PFSK-1 (cell line): Measurements from ENCODE around the gene IL10.

Experiments used
- POLR2AphosphoS5 ChIP-seq: IDR thresholded peaks from 2 replicates; pipeline ENCODE4 v1.6.1; 2012; ENCODE audit warnings: low read depth, mild to moderate bottlenecking, control low read depth, low read length, moderate library complexity
- REST ChIP-seq, 2 experiments: IDR thresholded peaks; 2 replicates each; pipeline versions ENCODE4 v1.6.1 to v1.8.0; 2011 to 2012; ENCODE audit warnings: low read depth in 2 of 2, low read length in 2 of 2, control low read depth in 1 of 2, inconsistent platforms in 1 of 2, mild to moderate bottlenecking in 1 of 2, moderate library complexity in 1 of 2; ENCODE audit not compliant: insufficient read depth in 1 of 2
- SIN3A ChIP-seq: IDR thresholded peaks from 2 replicates; pipeline ENCODE4 v1.6.1; 2012; ENCODE audit warnings: mild to moderate bottlenecking, low read length, moderate library complexity, borderline replicate concordance; ENCODE audit not compliant: insufficient read depth
- TAF1 ChIP-seq: IDR thresholded peaks from 2 replicates; pipeline ENCODE4 v1.6.1; 2012; ENCODE audit warnings: low read length, control low read depth, borderline replicate concordance; ENCODE audit not compliant: insufficient read depth

GRCh38 chr1:206799311-206799710 is 27.0 kb upstream of the IL10 start:
- no peak for TF ChIP-seq TAF1
- no peak for TF ChIP-seq REST (IDR thresholded peaks at IDR 0.05; ENCODE audit: insufficient read depth in 1 of 2, low read depth in 2 of 2, low read length in 2 of 2)
- TF ChIP-seq POLR2AphosphoS5, result no peak
- no peak for TF ChIP-seq SIN3A
